Osteocyte (in vitro differentiated cells): Measurements from ENCODE around the gene PLSCR1. TPM values are rescaled to one million over a fixed set of nuclear protein-coding genes. Genes with fewer than 3 reads are reported as not detected.

Experiments
- DNase-seq: peaks from one replicate; pipeline ENCODE4 v3.0.0; 2021; ENCODE audit warnings: mixed read lengths; ENCODE audit not compliant: unreplicated experiment; ENCODE audit errors: extremely low spot score
- H3K27ac Mint-ChIP-seq: one replicate; pipeline ENCODE4 v1.8.0; 2021; ENCODE audit warnings: mild to moderate bottlenecking, mixed read lengths; ENCODE audit not compliant: unreplicated experiment
- H3K27me3 Mint-ChIP-seq: one replicate; pipeline ENCODE4 v1.8.0; 2021; ENCODE audit warnings: mixed read lengths; ENCODE audit not compliant: unreplicated experiment
- H3K36me3 Mint-ChIP-seq: one replicate; pipeline ENCODE4 v1.8.0; 2021; ENCODE audit warnings: mixed read lengths; ENCODE audit not compliant: unreplicated experiment
- H3K4me1 Mint-ChIP-seq: one replicate; pipeline ENCODE4 v1.8.0; 2021; ENCODE audit warnings: mixed read lengths; ENCODE audit not compliant: unreplicated experiment
- H3K4me3 Mint-ChIP-seq: one replicate; pipeline ENCODE4 v1.8.0; 2021; ENCODE audit warnings: mild to moderate bottlenecking, moderate library complexity, mixed read lengths; ENCODE audit not compliant: unreplicated experiment
- H3K9me3 Mint-ChIP-seq: one replicate; pipeline ENCODE4 v1.8.0; 2021; ENCODE audit warnings: mixed read lengths; ENCODE audit not compliant: unreplicated experiment
- CTCF ChIP-seq: fragments of 200-600 bp; sonication (generic); IDR thresholded peaks from 2 replicates; pipeline ENCODE4 v1.5.0; 2021; ENCODE audit warnings: antibody characterized with exemption, mild to moderate bottlenecking, moderate library complexity
- total RNA-seq: library from RNA; stranded (reverse); gene quantifications from 2 replicates; pipeline ENCODE4 v1.2.1, GENCODE V29; 2021

The PLSCR1 gene
- total RNA-seq, 1 donor from 2014 or later: 48.1 TPM

GRCh38 chr3:146554151-146554760, 9.8 kb upstream of the PLSCR1 start:
- Mint-ChIP-seq H3K4me3 (no peak overlapping the region), H3K27ac (no peak overlapping the region), H3K9me3 (no peaks in the 10 kb centered on the region), H3K4me1 (peaks cover 16% of the 10 kb centered on the region), H3K27me3 (no peaks in the 10 kb centered on the region), H3K36me3 (no peaks in the 10 kb centered on the region)
- TF ChIP-seq CTCF: no peak
- DNase-seq: no peak

GRCh38 chr3:146550743-146551510, 6.5 kb upstream of the PLSCR1 start:
- DNase-seq: no peak
- peaks cover 16% of the 10 kb centered on the region for H3K4me1 Mint-ChIP-seq
- H3K4me3 Mint-ChIP-seq: no peak overlapping the region
- H3K27ac Mint-ChIP-seq: peak overlapping the region; percentile 13
- TF ChIP-seq CTCF: no peak
- no peaks in the 10 kb centered on the region for H3K36me3 Mint-ChIP-seq
- no peaks in the 10 kb centered on the region for H3K9me3 Mint-ChIP-seq
- H3K27me3 Mint-ChIP-seq: no peaks in the 10 kb centered on the region

GRCh38 chr3:146550070-146550615, 5.7 kb upstream of the PLSCR1 start:
- Mint-ChIP-seq H3K4me1 (peaks cover 19% of the 10 kb centered on the region), H3K4me3 (no peak overlapping the region), H3K36me3 (no peaks in the 10 kb centered on the region), H3K9me3 (no peaks in the 10 kb centered on the region), H3K27me3 (no peaks in the 10 kb centered on the region), H3K27ac (peak overlapping the region; percentile 33)
- DNase-seq: no peak
- no peak for TF ChIP-seq CTCF

- TF ChIP-seq CTCF: no peak
- no peak for DNase-seq
- peaks cover 30% of the 10 kb centered on the region for H3K4me1 Mint-ChIP-seq
- no peaks in the 10 kb centered on the region for H3K9me3 Mint-ChIP-seq
- no peak overlapping the region for H3K27ac Mint-ChIP-seq
- H3K36me3 Mint-ChIP-seq: no peaks in the 10 kb centered on the region
- no peaks in the 10 kb centered on the region for H3K27me3 Mint-ChIP-seq
- H3K4me3 Mint-ChIP-seq: no peak overlapping the region
These were observed 2.9 kb upstream of the PLSCR1 start for GRCh38 chr3:146547235-146547835.
